Type B pancreatic cell (in vitro differentiated cells): ENCODE measurements around the gene RIMBP2. TPM values are rescaled to one million over a fixed set of nuclear protein-coding genes. Genes with fewer than 3 reads are reported as not detected.

Experiments
- DNase-seq: peaks from one replicate; pipeline ENCODE4 v3.0.0; 2021; ENCODE audit warnings: mixed read lengths; ENCODE audit not compliant: unreplicated experiment; ENCODE audit errors: extremely low spot score
- H3K27ac Mint-ChIP-seq: 2 replicates; pipeline ENCODE4 v1.8.0; 2021; ENCODE audit warnings: mild to moderate bottlenecking, mixed read lengths
- H3K27me3 Mint-ChIP-seq: 2 replicates; pipeline ENCODE4 v1.8.0; 2021; ENCODE audit warnings: mixed read lengths
- H3K36me3 Mint-ChIP-seq: 2 replicates; pipeline ENCODE4 v1.8.0; 2021; ENCODE audit warnings: mixed read lengths
- H3K4me1 Mint-ChIP-seq: one replicate; pipeline ENCODE4 v1.8.0; 2021; ENCODE audit warnings: mixed read lengths; ENCODE audit not compliant: unreplicated experiment
- H3K4me3 Mint-ChIP-seq: 2 replicates; pipeline ENCODE4 v1.8.0; 2021; ENCODE audit warnings: mild to moderate bottlenecking, mixed read lengths
- H3K9me3 Mint-ChIP-seq: 2 replicates; pipeline ENCODE4 v1.8.0; 2021; ENCODE audit warnings: mixed read lengths
- CTCF ChIP-seq: fragments of 200-600 bp; sonication (generic); conservative IDR thresholded peaks from 2 replicates; pipeline ENCODE4 v1.5.0; 2021; ENCODE audit warnings: antibody characterized with exemption, mild to moderate bottlenecking
- total RNA-seq: library from RNA; stranded (reverse); gene quantifications from 2 replicates; pipeline ENCODE4 v1.2.1, GENCODE V29; 2021; ENCODE audit warnings: low replicate concordance

RIMBP2 gene
- total RNA-seq, 1 donor from 2014 or later, result 23.7 TPM

- DNase-seq, result no peak
- Mint-ChIP-seq H3K4me1 (peaks cover 5% of the 10 kb centered on the region), H3K9me3 (no peaks in the 10 kb centered on the region), H3K4me3 (no peak overlapping the region), H3K27me3 (peaks cover 7% of the 10 kb centered on the region), H3K27ac (no peak overlapping the region), H3K36me3 (no peaks in the 10 kb centered on the region)
- no peak for TF ChIP-seq CTCF
Observed at GRCh38 chr12:130556486-130557055, 159.5 kb downstream of the RIMBP2 start.

GRCh38 chr12:130555628-130556485 lies 160.2 kb downstream of the RIMBP2 start:
- Mint-ChIP-seq H3K4me1 (peaks cover 5% of the 10 kb centered on the region), H3K27ac (peak overlapping the region; percentile 26), H3K36me3 (no peaks in the 10 kb centered on the region), H3K4me3 (no peak overlapping the region), H3K9me3 (no peaks in the 10 kb centered on the region), H3K27me3 (peaks cover 7% of the 10 kb centered on the region)
- no peak for TF ChIP-seq CTCF
- DNase-seq, result no peak

GRCh38 chr12:130555221-130555620 lies 160.9 kb downstream of the RIMBP2 start:
- Mint-ChIP-seq H3K4me3 (no peak overlapping the region), H3K4me1 (peaks cover 5% of the 10 kb centered on the region), H3K36me3 (no peaks in the 10 kb centered on the region), H3K27me3 (peaks cover 7% of the 10 kb centered on the region), H3K27ac (no peak overlapping the region), H3K9me3 (no peaks in the 10 kb centered on the region)
- no peak for DNase-seq
- no peak for TF ChIP-seq CTCF

- H3K4me1 Mint-ChIP-seq, result peaks cover 5% of the 10 kb centered on the region
- no peak for TF ChIP-seq CTCF
- H3K36me3 Mint-ChIP-seq, result no peaks in the 10 kb centered on the region
- no peaks in the 10 kb centered on the region for H3K9me3 Mint-ChIP-seq
- no peaks in the 10 kb centered on the region for H3K27me3 Mint-ChIP-seq
- H3K4me3 Mint-ChIP-seq, result no peak overlapping the region
- no peak for DNase-seq
- H3K27ac Mint-ChIP-seq, result no peak overlapping the region
Observed at GRCh38 chr12:130552483-130552996, 163.6 kb downstream of the RIMBP2 start.

- H3K4me1 Mint-ChIP-seq, result no peaks in the 10 kb centered on the region
- no peak for TF ChIP-seq CTCF
- H3K4me3 Mint-ChIP-seq, result no peak overlapping the region
- no peaks in the 10 kb centered on the region for H3K9me3 Mint-ChIP-seq
- no peak for DNase-seq
- no peaks in the 10 kb centered on the region for H3K36me3 Mint-ChIP-seq
- no peaks in the 10 kb centered on the region for H3K27me3 Mint-ChIP-seq
- no peak overlapping the region for H3K27ac Mint-ChIP-seq
Observed at GRCh38 chr12:130549361-130549760, 166.7 kb downstream of the RIMBP2 start.
